SKM-1 (cell line): ENCODE measurements around the gene KCP.

Experiments used
- DNase-seq: peaks from one replicate; lab custom pipeline; 2025; ENCODE audit not compliant: unreplicated experiment; lab: John Stamatoyannopoulos, UW

The KCP gene

GRCh38 chr7:128939075-128939860 is 28.8 kb upstream of the KCP start:
- DNase-seq, result no peak

GRCh38 chr7:128938544-128939074 is 28.1 kb upstream of the KCP start:
- DNase-seq, result no peak

GRCh38 chr7:128937647-128938543 is 27.4 kb upstream of the KCP start, which contains the start of gene IRF5:
TSS of gene IRF5 (plus strand) at chr7:128937927. CDS start at chr7:128942082, 4,155 bp downstream.
- no peak for DNase-seq

GRCh38 chr7:128937271-128937646 is 26.8 kb upstream of the KCP start:
- no peak for DNase-seq

- DNase-seq, result no peak
These were observed 26.3 kb upstream of the KCP start for GRCh38 chr7:128936798-128937197.

GRCh38 chr7:128935342-128935730 is 24.8 kb upstream of the KCP start:
- DNase-seq, result no peak

- no peak for DNase-seq
These were observed 24.1 kb upstream of the KCP start for GRCh38 chr7:128934361-128935341.

GRCh38 chr7:128933180-128933891 is 22.8 kb upstream of the KCP start:
- DNase-seq, result no peak

GRCh38 chr7:128932862-128933179 is 22.3 kb upstream of the KCP start:
- DNase-seq, result no peak

- DNase-seq, result no peak
These were observed 21.7 kb upstream of the KCP start for GRCh38 chr7:128931965-128932861.

- no peak for DNase-seq
These were observed 20.8 kb upstream of the KCP start for GRCh38 chr7:128931190-128931798.

- DNase-seq, result no peak
These were observed 18.6 kb upstream of the KCP start for GRCh38 chr7:128928882-128929788.

GRCh38 chr7:128928159-128928813 is 17.8 kb upstream of the KCP start:
- no peak for DNase-seq

- no peak for DNase-seq
These were observed 14.4 kb upstream of the KCP start for GRCh38 chr7:128924707-128925588.

GRCh38 chr7:128923411-128923800 is 12.9 kb upstream of the KCP start:
- DNase-seq, result no peak
